Prostate gland (tissue), 2 donors: ENCODE results near the gene ZRANB3. TPM values are rescaled to one million over a fixed set of nuclear protein-coding genes. Genes with fewer than 3 reads are reported as not detected.
"Not testable (repeated sequence)": the region's sequence is repeated elsewhere in the genome, so short reads cannot be mapped to it uniquely, and the experiment has no call there.

ENCODE experiments used
- DNase-seq: peaks from one replicate; pipeline ENCODE4 v3.0.0-alpha.2; 2019; ENCODE audit warnings: low spot score
- H3K27ac ChIP-seq, 2 donors: fragments of 200-600 bp; sonication (generic); 2 replicates each; pipeline ENCODE4 v1.5.1; 2017 to 2019
- H3K27me3 ChIP-seq: fragments of 200-600 bp; sonication (generic); replicated peaks from 2 replicates; pipeline ENCODE4 v1.5.1; 2019; ENCODE audit not compliant: insufficient read depth
- H3K36me3 ChIP-seq, 2 donors: fragments of 200-600 bp; sonication (generic); 1 replicate in 1 of 2; 2 replicates in 1 of 2; pipeline versions ENCODE4 v1.5.1 to v1.8.1; 2017 to 2019
- H3K4me1 ChIP-seq: fragments of 200-600 bp; sonication (generic); replicated peaks from 2 replicates; pipeline ENCODE4 v1.5.1; 2019
- H3K4me3 ChIP-seq, 2 donors: fragments of 200-600 bp; sonication (generic); 2 replicates each; pipeline ENCODE4 v1.5.1; 2017 to 2019
- H3K9me3 ChIP-seq: fragments of 200-600 bp; sonication (generic); 2 replicates; pipeline ENCODE4 v1.5.1; 2017
- CTCF ChIP-seq, 4 experiments: fragments of 200-600 bp in 2 of 4; fragments of 450-650 bp in 2 of 4; sonication (generic) in 2 of 4; IDR thresholded peaks; 1 replicate in 3 of 4; 2 replicates in 1 of 4; pipeline ENCODE4 v1.5.1; 2016 to 2019; ENCODE audit warnings: antibody characterized with exemption in 4 of 4, mild to moderate bottlenecking in 2 of 4, moderate library complexity in 2 of 4
- POLR2A ChIP-seq: fragments of 450-650 bp; IDR thresholded peaks from one replicate; pipeline ENCODE4 v1.6.1; 2016; ENCODE audit warnings: antibody characterized with exemption, mild to moderate bottlenecking
- POLR2AphosphoS5 ChIP-seq: sonication (generic); formaldehyde crosslinking; IDR thresholded peaks from one replicate; pipeline ENCODE4 v1.6.1; 2017; ENCODE audit warnings: antibody characterized with exemption
- WGBS: methylation state at CpG from one replicate; pipeline ENCODE4 v1.1.5; 2018; 5-methylcytosine and 5-hydroxymethylcytosine counted together
- intact Hi-C: fragments of 100-400 bp; cut with DNase I; formaldehyde crosslinking; loops from one replicate; pipeline ENCODE4 v1.14.2; 2022
- small RNA-seq, 2 donors: library from RNA; depleted of rRNA; stranded (forward); fragments of <200 nt; gene quantifications; one replicate each; pipeline ENCODE3, GENCODE V24; 2016
- total RNA-seq, 2 donors: library from RNA; depleted of rRNA; stranded (reverse); fragments of >200 nt; gene quantifications; one replicate each; pipeline ENCODE4 v1.1.0, GENCODE V29; 2016

ZRANB3 gene
- total RNA-seq, 2 donors from 2014 or later = 5.1 to 11.1 TPM

GRCh38 chr2:135093670-135094330, 437.2 kb downstream of the ZRANB3 start:
- H3K4me3 ChIP-seq = no peak overlapping the region
- no peak for DNase-seq
- H3K4me1 ChIP-seq = no peaks in the 10 kb centered on the region
- no peak for TF ChIP-seq POLR2A
- no peak for TF ChIP-seq CTCF (IDR thresholded peaks at IDR 0.05)
- no peak for TF ChIP-seq POLR2AphosphoS5
- no peaks in the 10 kb centered on the region for H3K36me3 ChIP-seq
- no peaks in the 10 kb centered on the region for H3K9me3 ChIP-seq
- WGBS = 94% methylated on average over 3 of the region's 3 CpGs
- no peak overlapping the region for H3K27ac ChIP-seq
- no peaks in the 10 kb centered on the region for H3K27me3 ChIP-seq
- intact Hi-C loops = no loop called here

GRCh38 chr2:135093193-135093592, 437.8 kb downstream of the ZRANB3 start:
- intact Hi-C loops = no loop called here
- no peak overlapping the region for H3K4me3 ChIP-seq
- no peaks in the 10 kb centered on the region for H3K36me3 ChIP-seq

GRCh38 chr2:135091681-135092080, 439.3 kb downstream of the ZRANB3 start:
- no peak overlapping the region for H3K27ac ChIP-seq
- WGBS = 97% methylated on average over 1 of the region's 1 CpG
- intact Hi-C loops = no loop called here
- H3K4me1 ChIP-seq = no peaks in the 10 kb centered on the region
- TF ChIP-seq POLR2A (no peak), CTCF (IDR thresholded peaks at IDR 0.05) (no peak), POLR2AphosphoS5 (no peak)
- DNase-seq = no peak
- no peaks in the 10 kb centered on the region for H3K9me3 ChIP-seq
- no peaks in the 10 kb centered on the region for H3K36me3 ChIP-seq
- H3K4me3 ChIP-seq = no peak overlapping the region
- no peaks in the 10 kb centered on the region for H3K27me3 ChIP-seq

More at GRCh38 chr2:135093193-135093592, 437.8 kb downstream of the ZRANB3 start:
- Histone ChIP-seq H3K27me3 (no peaks in the 10 kb centered on the region), H3K9me3 (no peaks in the 10 kb centered on the region), H3K4me1 (no peaks in the 10 kb centered on the region), H3K27ac (no peak overlapping the region)
- DNase-seq = no peak
- TF ChIP-seq POLR2A (no peak), POLR2AphosphoS5 (no peak), CTCF (IDR thresholded peaks at IDR 0.05) (no peak)

- H3K4me1 ChIP-seq, DNase-seq, intact Hi-C loops, H3K27ac ChIP-seq, H3K36me3 ChIP-seq, H3K27me3 ChIP-seq, H3K9me3 ChIP-seq, H3K4me3 ChIP-seq: not testable (repeated sequence)
- WGBS = 96% methylated on average over 4 of the region's 4 CpGs
These were observed 441.4 kb downstream of the ZRANB3 start for GRCh38 chr2:135089597-135089996.

Small RNA genes lying within 50 kb of the gene (small RNA-seq; reads per million reads assigned to genes)
- gene SNORA40B = 1.0 to 2.7 reads per million in 2 donors

Other genes with a start within 250 kb of the ZRANB3 start
- 10 to 100 TPM in 1 of 2 donors, 1 to 10 TPM in 1; 9.3 to 51.5 TPM for gene R3HDM1, start 266 bp upstream of the ZRANB3 start, total RNA-seq
- gene UBXN4, start 210.6 kb upstream of the ZRANB3 start, total RNA-seq = 10 to 100 TPM; 67.8 to 74.3 TPM